HTR-8/SVneo (cell line): ENCODE data around the gene RAPGEF6.
A peak's percentile ranks its signal among the peaks of the same experiment; 100 is the strongest.
"Not testable (repeated sequence)": the region's sequence is repeated elsewhere in the genome, so short reads cannot be mapped to it uniquely, and the experiment has no call there.

Experiments
- DNase-seq: peaks from one replicate; pipeline ENCODE4 v3.0.0; 2011; ENCODE audit warnings: low spot score, mixed read lengths; ENCODE audit not compliant: insufficient read length
- FAIRE-seq: peaks from 2 replicates; lab custom pipeline; 2011; peaks lifted over from hg19 to GRCh38; lab: Jason Lieb, UNC

Gene RAPGEF6, protein sequence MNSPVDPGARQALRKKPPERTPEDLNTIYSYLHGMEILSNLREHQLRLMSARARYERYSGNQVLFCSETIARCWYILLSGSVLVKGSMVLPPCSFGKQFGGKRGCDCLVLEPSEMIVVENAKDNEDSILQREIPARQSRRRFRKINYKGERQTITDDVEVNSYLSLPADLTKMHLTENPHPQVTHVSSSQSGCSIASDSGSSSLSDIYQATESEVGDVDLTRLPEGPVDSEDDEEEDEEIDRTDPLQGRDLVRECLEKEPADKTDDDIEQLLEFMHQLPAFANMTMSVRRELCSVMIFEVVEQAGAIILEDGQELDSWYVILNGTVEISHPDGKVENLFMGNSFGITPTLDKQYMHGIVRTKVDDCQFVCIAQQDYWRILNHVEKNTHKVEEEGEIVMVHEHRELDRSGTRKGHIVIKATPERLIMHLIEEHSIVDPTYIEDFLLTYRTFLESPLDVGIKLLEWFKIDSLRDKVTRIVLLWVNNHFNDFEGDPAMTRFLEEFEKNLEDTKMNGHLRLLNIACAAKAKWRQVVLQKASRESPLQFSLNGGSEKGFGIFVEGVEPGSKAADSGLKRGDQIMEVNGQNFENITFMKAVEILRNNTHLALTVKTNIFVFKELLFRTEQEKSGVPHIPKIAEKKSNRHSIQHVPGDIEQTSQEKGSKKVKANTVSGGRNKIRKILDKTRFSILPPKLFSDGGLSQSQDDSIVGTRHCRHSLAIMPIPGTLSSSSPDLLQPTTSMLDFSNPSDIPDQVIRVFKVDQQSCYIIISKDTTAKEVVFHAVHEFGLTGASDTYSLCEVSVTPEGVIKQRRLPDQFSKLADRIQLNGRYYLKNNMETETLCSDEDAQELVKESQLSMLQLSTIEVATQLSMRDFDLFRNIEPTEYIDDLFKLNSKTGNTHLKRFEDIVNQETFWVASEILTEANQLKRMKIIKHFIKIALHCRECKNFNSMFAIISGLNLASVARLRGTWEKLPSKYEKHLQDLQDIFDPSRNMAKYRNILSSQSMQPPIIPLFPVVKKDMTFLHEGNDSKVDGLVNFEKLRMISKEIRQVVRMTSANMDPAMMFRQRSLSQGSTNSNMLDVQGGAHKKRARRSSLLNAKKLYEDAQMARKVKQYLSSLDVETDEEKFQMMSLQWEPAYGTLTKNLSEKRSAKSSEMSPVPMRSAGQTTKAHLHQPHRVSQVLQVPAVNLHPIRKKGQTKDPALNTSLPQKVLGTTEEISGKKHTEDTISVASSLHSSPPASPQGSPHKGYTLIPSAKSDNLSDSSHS (N-terminal part only)

GRCh38 chr5:131634996-131635683, at the start of gene RAPGEF6:
RAPGEF6 (minus strand) TSS chr5:131635229; CDS start chr5:131635030, 199 bp downstream.
- peak; percentile 92 for DNase-seq
- FAIRE-seq: peak; percentile 90

- DNase-seq: no peak
- no peak for FAIRE-seq
Observed at GRCh38 chr5:131684595-131684994, 49.6 kb upstream of the RAPGEF6 start.

DNA sequence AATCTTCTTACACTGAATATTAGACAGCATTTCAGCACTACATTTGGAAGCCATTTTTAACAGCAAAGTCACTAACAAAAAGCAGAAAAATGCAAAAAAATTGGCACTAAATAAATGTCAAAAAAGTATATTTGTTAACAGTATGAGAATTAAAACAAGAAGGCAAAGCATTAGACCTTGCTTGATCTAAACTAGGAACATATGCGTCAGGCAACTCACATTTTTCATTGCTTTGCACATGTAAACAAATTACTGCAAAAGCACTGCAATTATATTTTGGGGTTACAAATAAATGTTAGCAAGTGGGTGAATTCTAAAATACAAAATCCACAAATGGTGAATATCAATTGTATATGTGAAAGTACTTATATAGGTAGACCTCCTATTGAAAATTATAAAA, 49.0 kb upstream of the RAPGEF6 start:
- FAIRE-seq (no peak), DNase-seq (no peak)

- DNase-seq: no peak
- no peak for FAIRE-seq
Observed at GRCh38 chr5:131682826-131683225, 47.8 kb upstream of the RAPGEF6 start.

- DNase-seq: no peak
- FAIRE-seq: no peak
Observed at GRCh38 chr5:131682175-131682574, 47.1 kb upstream of the RAPGEF6 start.

DNA sequence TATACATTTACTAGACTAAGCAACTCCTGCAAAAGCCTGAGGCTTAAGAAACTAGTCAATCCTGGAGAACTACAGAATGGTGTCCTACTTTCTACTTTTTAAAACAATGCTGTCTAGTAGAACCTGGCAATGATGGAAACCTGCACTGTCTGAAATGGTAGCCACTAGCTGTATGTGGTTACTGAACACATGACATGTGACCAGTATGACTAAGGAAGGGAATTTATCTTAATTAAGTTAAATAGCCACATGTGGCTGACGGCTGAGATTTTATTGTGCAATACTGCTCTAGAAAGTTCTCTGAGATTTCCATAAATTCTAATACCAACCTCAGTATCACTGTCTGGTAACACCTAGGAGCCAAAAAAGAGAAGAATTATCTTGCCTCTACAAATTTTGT, 44.9 kb upstream of the RAPGEF6 start:
- DNase-seq (no peak), FAIRE-seq (no peak)

GRCh38 chr5:131678273-131678672, 43.2 kb upstream of the RAPGEF6 start:
- FAIRE-seq, DNase-seq: not testable (repeated sequence)

DNA sequence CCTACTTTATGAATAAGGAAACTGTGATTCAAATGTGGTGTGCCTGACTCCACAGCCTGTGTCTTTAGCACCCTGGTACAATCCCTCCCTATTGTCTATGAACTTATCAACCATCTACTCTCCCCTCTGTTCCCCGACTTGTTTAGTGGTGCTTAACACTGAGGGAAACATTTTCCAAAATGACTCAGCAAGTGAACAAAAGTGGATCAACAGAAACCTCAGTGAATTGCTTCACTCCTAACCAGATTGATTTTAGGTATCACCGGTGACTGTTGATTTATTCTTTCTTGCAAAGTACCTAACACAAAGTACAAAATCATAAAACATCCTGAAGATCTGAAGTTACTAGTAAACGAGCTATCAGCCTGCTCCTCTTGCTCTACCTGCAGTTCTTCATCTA, 42.1 kb upstream of the RAPGEF6 start:
- no peak for DNase-seq
- no peak for FAIRE-seq

- no peak for DNase-seq
- FAIRE-seq: no peak
Observed at GRCh38 chr5:131672776-131673175, 37.7 kb upstream of the RAPGEF6 start.

- DNase-seq (no peak), FAIRE-seq (no peak)
Observed at GRCh38 chr5:131671994-131672655, 37.1 kb upstream of the RAPGEF6 start.

DNA sequence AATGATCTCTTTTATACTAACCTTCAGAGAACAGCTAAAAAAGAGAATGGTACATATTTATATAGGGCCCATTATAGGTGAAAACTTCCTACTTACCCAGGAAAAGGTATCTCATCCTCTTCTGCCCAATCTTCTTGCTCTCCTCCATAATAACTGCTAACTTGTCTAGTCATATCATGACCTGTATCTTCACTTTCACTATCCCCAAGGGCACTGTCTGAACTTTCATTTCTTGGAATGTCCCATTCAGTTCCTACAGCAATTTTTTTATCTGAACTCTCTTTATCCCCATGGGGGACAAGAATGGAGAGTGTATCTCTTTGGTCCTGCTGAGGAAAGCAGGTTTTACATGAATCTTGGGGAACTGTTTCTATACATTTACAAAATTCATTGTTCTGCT, 36.4 kb upstream of the RAPGEF6 start:
- DNase-seq: no peak
- no peak for FAIRE-seq

- DNase-seq: no peak
- FAIRE-seq: no peak
Observed at GRCh38 chr5:131664929-131665328, 29.9 kb upstream of the RAPGEF6 start.

GRCh38 chr5:131661933-131662332, 26.9 kb upstream of the RAPGEF6 start:
- FAIRE-seq (no peak), DNase-seq (no peak)

GRCh38 chr5:131659841-131660240, 24.8 kb upstream of the RAPGEF6 start:
- FAIRE-seq (no peak), DNase-seq (no peak)

DNA sequence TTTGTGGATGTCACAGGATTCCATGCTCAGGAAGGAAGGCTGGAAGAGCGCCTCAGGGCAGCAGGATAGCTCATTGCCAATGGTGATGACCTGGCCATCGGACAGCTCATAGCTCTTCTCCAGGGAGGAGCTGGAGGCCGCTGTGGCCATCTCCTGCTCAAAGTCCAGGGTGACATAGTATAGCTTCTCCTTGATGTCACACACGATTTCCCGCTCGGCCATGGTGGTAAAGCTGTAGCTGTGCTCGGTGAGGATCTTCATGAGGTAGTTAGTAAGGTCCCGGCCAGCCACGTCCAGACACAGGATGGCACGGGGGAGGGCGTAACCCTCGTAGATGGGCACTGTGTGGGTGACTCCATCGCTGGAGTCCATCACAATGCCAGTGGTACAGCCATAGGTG, 24.3 kb upstream of the RAPGEF6 start:
- DNase-seq: no peak
- no peak for FAIRE-seq

DNA sequence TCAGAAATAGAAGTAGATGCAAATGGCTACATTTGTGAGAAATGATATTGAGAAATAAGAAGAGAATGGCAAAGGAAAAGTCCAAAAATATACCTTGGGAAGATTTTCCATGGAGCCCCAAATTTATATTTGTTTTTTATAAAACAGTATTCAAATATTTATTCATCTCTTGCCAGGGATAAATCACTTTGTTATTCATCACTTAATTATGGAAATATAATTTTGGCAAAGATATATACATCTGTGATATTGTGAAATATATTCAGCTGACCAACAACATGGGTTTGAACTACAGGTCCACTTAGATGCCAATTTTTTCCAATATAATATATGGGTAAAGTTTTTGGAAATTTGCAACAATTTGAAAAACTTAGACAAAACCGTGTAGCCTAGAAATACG, 19.7 kb upstream of the RAPGEF6 start:
- no peak for DNase-seq
- FAIRE-seq: no peak

GRCh38 chr5:131654309-131654708, 19.3 kb upstream of the RAPGEF6 start:
- no peak for FAIRE-seq
- no peak for DNase-seq

GRCh38 chr5:131649161-131649560, 14.1 kb upstream of the RAPGEF6 start:
- DNase-seq (no peak), FAIRE-seq (no peak)

GRCh38 chr5:131647048-131647769, 12.2 kb upstream of the RAPGEF6 start:
- FAIRE-seq (no peak), DNase-seq (no peak)
